Measurements from ENCODE around the gene TSPAN18. TPM values are rescaled to one million over a fixed set of nuclear protein-coding genes. Genes with fewer than 3 reads are reported as not detected.

TSPAN18 gene
- polyA plus RNA-seq, 1 donor = 44.4 TPM

DNA sequence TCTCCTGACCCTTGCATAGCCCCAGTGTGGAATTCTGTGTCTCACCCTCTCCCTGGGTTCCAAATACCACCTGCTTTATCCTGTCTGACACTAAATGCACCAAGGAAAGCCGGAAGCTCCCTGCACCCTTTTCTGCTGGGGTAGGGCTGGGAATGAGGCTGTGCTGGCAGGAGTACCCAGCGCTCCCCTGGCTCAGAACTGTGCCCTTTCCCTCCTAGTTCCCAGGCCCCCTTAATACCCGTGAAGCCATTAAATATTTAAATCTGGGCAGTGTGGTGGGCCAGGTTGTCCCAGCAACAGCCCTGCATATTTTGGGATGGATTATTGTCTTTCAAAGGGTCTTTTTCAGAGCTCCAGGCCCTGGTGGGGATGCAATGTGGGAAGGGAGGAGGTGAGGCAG lies 160.9 kb downstream of the TSPAN18 start:
- DNase-seq = no peak

GRCh38 chr11:44889266-44889665 lies 162.5 kb downstream of the TSPAN18 start:
- no peak for DNase-seq

GRCh38 chr11:44892843-44893242 lies 166.1 kb downstream of the TSPAN18 start:
- DNase-seq = no peak

DNA sequence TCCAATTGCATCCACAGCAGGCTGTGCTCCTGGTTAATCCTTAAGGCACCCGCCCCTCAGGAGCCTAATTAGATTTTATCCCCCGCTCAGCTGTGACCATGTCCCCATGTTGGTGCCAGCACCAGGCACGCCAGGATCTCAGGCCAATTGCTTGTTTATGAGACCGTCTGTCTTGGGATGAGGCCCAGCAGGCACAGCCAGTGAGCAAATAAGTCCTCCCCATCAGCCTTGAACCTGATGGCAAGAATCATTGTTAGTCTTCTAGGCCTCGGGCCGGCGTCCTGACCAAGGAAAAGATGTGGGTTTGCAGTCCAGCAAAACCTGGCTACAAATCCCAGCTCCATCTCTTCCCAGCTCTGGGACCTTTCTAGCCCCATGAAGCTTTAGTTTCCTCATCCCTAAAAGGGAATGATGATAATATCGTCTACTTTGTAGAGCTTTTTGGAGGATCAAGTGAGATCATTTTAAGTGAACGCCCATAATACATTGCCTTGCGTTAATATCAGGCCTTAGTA lies 166.6 kb downstream of the TSPAN18 start:
- no peak for DNase-seq

- DNase-seq = peak; percentile 70
These were observed 167.3 kb downstream of the TSPAN18 start for GRCh38 chr11:44893846-44894617.

DNA sequence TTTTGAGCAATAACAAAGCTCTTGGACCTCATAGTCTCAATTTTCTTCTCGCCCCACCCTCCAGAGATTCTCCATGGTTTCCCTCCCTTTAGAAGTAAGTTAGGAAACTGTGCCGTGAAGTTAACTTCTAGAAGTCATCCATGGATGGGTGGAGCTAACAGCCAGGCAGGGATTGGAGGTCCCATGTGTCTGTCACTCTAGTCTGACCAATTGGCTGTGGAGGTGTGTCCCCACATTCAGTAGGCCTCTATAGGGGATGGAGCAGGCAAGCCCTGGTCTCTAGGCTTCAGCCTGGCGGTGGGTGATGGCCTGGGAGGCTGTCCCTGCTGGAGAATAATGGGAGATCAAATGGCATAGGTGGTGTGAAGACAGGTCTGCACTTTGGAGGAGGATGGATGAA lies 173.2 kb downstream of the TSPAN18 start:
- DNase-seq = no peak

- DNase-seq = no peak
These were observed 174.4 kb downstream of the TSPAN18 start for GRCh38 chr11:44901120-44901633.

DNA sequence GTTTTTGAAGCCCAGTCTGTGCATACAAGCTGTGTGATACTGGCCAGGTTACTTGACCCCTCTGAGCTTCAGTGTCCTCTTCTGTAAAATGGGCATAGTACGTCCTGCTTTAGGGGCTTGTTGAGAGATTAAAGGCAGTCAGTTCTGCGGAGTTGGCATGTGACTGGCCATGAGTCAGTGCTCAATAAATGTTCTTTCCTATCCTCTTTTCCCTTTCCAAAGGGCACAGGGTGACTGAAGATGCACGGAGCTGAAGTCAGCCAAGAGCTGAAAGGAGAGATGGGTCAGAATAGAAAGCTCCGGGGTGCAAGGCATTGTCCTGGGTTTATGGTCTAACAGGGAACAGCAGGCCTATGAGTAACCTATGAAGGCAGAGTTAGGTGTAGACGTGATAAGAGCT lies 175.0 kb downstream of the TSPAN18 start:
- DNase-seq = no peak

DNA sequence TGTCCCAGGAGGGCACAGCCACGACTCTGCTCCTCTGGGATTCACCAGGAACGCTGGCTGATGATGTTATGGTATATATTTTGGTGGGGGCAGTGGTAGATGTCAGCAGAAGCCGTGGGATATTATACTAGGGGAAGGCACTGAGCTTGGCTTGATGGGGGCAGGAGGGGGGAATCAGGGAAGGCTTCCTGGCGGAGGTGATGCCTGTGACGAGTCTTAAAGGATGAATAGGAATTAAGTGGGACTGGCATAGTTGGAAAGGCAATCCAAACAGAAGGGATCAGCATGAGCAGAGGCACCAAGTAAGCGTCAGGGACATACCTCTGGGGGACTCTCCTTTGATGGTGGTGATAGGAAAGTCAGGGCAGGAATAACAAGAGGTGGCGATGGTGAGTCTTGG lies 176.3 kb downstream of the TSPAN18 start:
- DNase-seq = no peak

- no peak for DNase-seq
These were observed 176.8 kb downstream of the TSPAN18 start for GRCh38 chr11:44903518-44903917.

- no peak for DNase-seq
These were observed 177.7 kb downstream of the TSPAN18 start for GRCh38 chr11:44904261-44905020.

DNA sequence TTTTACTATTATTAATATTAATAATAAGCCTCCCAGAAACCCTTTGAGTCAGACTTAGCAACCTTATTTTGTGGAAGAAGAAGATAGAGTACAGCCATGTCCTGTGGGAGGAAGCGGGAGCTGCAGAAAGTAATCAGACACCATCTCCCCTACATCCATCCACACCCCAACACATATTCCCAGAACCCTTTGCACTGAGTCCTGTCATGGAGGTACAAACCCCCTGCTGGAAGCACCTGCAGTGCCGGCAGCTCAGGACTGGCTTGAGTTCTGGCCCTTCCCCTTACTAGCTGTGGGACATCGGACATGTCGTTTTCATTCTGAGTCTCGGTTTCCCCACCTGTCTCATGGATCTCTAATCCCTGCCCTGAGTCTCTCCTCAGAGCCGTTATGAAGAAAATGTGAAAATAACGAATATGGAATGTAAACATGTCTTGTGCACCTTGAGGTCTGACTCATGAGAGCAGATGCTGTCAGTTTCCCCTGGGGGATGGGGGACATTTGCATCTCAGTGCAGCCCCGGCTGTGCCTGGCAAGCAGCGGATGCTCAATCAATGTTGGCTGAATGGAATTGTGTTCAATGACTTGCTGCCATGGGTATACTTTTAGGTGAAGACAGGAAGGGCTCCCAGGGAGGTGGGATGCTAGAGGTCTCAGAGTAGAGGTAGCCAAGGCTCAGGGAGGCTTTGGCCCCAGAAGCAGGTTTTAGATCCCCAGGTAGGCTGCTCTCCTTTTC lies 178.5 kb downstream of the TSPAN18 start:
- DNase-seq = no peak

DNA sequence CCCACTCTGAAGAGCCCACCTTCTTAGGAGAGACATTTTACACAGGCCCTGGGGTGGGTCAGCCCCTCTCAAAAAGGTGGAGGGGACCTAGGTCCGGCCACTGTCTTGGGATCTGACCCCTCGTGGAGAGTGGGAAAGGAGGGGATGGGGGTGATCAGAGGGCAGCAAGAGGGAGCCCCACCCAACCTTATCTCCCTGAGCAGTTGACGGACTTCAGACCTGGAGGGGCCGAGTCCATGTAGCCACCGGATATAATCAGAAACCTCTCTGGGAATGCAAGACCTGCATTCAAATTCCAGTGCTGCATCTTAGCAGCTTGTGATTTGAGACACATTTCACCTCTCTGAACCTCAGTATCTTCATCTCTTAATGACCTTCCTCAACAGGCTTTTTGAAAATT lies 179.9 kb downstream of the TSPAN18 start:
- no peak for DNase-seq

GRCh38 chr11:44909557-44909956 lies 182.8 kb downstream of the TSPAN18 start:
- DNase-seq = no peak

DNA sequence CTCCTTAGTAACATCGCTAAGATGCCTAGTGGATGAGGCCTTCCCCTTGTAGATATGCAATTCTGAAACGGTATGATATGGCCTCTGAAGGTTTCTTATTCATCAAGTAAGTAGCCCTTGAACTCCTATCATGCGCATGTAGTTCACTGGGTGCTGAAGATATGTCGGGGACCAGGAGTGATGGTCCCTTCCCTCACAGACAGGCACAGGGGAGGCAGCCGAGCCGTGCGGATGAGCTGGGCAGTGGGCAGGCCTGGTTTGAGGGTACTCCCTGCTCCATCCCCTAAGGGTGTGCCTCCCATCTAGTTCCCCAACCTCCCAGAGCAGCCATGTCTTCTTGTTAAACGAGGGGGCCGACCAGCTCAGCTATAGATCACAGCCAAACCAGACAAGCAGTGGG lies 183.8 kb downstream of the TSPAN18 start:
- DNase-seq = no peak

DNA sequence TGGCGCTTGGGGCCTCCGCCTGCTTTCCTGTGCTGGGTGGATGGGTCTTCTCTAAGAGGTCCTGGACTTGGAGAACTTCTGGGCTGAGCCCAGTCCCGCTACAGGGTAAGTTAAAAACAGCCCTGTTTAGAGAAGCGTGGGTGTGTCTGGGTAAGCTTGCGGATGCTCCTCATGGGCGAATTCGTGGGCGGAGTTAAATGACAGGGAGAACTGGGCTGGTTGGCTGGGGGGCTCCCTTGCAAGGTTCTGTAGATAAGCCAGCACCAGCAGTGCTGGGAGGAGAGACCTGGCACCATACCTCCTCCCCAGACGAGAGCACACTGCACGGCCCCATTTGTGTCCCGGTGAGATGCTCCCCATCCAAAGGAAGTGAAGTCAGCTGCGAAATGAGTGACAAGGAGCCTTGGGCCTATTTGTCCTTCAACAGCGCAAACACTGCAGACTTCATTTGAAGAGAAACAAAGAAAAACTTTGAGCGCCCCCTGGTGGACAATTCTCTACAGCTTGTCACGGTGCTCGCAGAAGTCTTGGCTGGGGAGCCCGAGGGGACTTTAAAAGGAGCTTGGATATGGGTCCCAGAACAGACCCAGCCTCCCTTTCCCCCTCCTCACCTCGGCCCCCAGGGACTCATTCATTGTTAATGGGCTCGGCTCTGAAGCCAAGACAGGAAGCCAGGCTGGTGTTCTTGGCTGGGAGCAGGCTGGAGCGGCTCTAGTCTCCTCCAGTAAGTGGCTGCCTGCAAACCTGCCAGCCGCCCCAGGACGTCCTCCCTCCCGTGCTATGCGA lies 184.5 kb downstream of the TSPAN18 start:
- peak; percentile 89 for DNase-seq

DNA sequence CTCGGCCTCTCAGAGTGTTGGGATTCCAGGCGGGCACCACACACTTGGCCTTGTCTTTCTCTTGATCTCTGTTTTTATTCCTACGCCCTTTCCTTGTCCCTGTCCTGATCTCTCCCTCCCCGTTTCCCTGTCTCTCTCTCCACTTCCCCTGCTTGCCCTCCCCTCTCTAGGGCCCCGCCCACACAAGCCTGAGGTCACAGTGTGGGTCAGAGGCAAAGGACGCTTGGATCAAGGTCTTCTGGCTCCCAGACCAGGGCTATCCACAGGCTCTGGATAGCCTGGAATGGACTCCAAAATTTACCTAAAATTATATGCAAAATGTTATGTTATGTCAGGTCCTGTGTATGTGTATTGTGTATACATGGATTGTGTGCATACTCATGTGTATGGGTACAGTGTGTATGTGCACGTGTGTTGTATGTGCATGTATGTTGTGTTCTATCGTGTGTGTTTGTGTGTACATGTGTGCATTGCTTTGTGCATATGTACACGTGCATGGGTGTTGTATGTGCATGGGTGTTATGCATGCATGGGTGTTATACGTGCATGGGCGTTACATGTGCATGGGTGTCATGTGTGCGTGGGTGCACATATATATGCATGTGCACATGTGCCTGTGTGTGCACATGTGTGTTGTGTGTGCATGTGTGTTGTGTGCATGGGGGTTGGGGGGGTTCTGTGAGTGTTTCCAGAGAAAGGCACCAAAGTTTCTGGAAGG lies 185.7 kb downstream of the TSPAN18 start:
- no peak for DNase-seq

- no peak for DNase-seq
These were observed 186.7 kb downstream of the TSPAN18 start for GRCh38 chr11:44913502-44913901.

GRCh38 chr11:44914105-44914504 lies 187.3 kb downstream of the TSPAN18 start:
- no peak for DNase-seq

GRCh38 chr11:44915004-44915403 lies 188.2 kb downstream of the TSPAN18 start:
- no peak for DNase-seq

- DNase-seq = no peak
These were observed 188.9 kb downstream of the TSPAN18 start for GRCh38 chr11:44915621-44916020.

Data from left kidney (tissue), 2 donors.